Glutamatergic neuron (in vitro differentiated cells): ENCODE results near the gene EMSY. TPM values are rescaled to one million over a fixed set of nuclear protein-coding genes. Genes with fewer than 3 reads are reported as not detected.

ENCODE experiments used
- DNase-seq: peaks from one replicate; pipeline ENCODE4 v3.0.0; 2022
- H3K27ac Mint-ChIP-seq: one replicate; pipeline ENCODE4 v1.8.0; 2020; ENCODE audit warnings: mild to moderate bottlenecking, mixed read lengths, inconsistent platforms; ENCODE audit not compliant: unreplicated experiment
- H3K27me3 Mint-ChIP-seq: one replicate; pipeline ENCODE4 v1.8.0; 2020; ENCODE audit warnings: mild to moderate bottlenecking, moderate library complexity, mixed read lengths, inconsistent platforms; ENCODE audit not compliant: unreplicated experiment
- H3K36me3 Mint-ChIP-seq: one replicate; pipeline ENCODE4 v1.8.0; 2020; ENCODE audit warnings: mild to moderate bottlenecking, mixed read lengths, inconsistent platforms; ENCODE audit not compliant: unreplicated experiment
- H3K4me1 Mint-ChIP-seq: one replicate; pipeline ENCODE4 v1.8.0; 2020; ENCODE audit warnings: mild to moderate bottlenecking, low read depth, mixed read lengths, inconsistent platforms; ENCODE audit not compliant: unreplicated experiment
- H3K4me3 Mint-ChIP-seq: one replicate; pipeline ENCODE4 v1.8.0; 2020; ENCODE audit warnings: mild to moderate bottlenecking, mixed read lengths, inconsistent platforms; ENCODE audit not compliant: unreplicated experiment
- H3K9me3 Mint-ChIP-seq: one replicate; pipeline ENCODE4 v1.8.0; 2020; ENCODE audit warnings: mild to moderate bottlenecking, moderate library complexity, mixed read lengths, inconsistent platforms; ENCODE audit not compliant: unreplicated experiment
- CTCF ChIP-seq: fragments of 200-600 bp; sonication (generic); IDR thresholded peaks from one replicate; pipeline ENCODE4 v1.5.0; 2021; ENCODE audit not compliant: partially characterized antibody, unreplicated experiment
- total RNA-seq: library from RNA; stranded (reverse); fragmentation: NEBNext Ultra II Directional; extraction: Animal tissue kit (Norgen Biotek cat#: 25700); gene quantifications from one replicate; pipeline ENCODE4 v1.2.1, GENCODE V29; 2021; ENCODE audit not compliant: unreplicated experiment

Gene EMSY
- total RNA-seq, 1 donor from 2014 or later: 31.4 TPM

- TF ChIP-seq CTCF: no peak
- no peak overlapping the region for H3K27ac Mint-ChIP-seq
- H3K4me3 Mint-ChIP-seq: no peak overlapping the region
- no peaks in the 10 kb centered on the region for H3K36me3 Mint-ChIP-seq
- no peaks in the 10 kb centered on the region for H3K9me3 Mint-ChIP-seq
- H3K27me3 Mint-ChIP-seq: no peaks in the 10 kb centered on the region
- no peaks in the 10 kb centered on the region for H3K4me1 Mint-ChIP-seq
- DNase-seq: no peak
Measured at GRCh38 chr11:76524461-76524860, 79.6 kb downstream of the EMSY start.

GRCh38 chr11:76524919-76525318 is 80.1 kb downstream of the EMSY start:
- Mint-ChIP-seq H3K4me1 (no peaks in the 10 kb centered on the region), H3K4me3 (no peak overlapping the region), H3K9me3 (no peaks in the 10 kb centered on the region), H3K36me3 (no peaks in the 10 kb centered on the region), H3K27me3 (no peaks in the 10 kb centered on the region), H3K27ac (no peak overlapping the region)
- TF ChIP-seq CTCF: no peak
- no peak for DNase-seq

GRCh38 chr11:76526878-76527277 is 82.1 kb downstream of the EMSY start:
- Mint-ChIP-seq H3K27me3 (no peaks in the 10 kb centered on the region), H3K27ac (no peak overlapping the region), H3K4me1 (no peaks in the 10 kb centered on the region), H3K4me3 (no peak overlapping the region), H3K9me3 (no peaks in the 10 kb centered on the region), H3K36me3 (no peaks in the 10 kb centered on the region)
- DNase-seq: no peak
- no peak for TF ChIP-seq CTCF

GRCh38 chr11:76542436-76542835 is 97.6 kb downstream of the EMSY start:
- Mint-ChIP-seq H3K36me3 (no peaks in the 10 kb centered on the region), H3K27ac (no peak overlapping the region), H3K4me3 (no peak overlapping the region), H3K4me1 (no peaks in the 10 kb centered on the region), H3K9me3 (peaks cover 2% of the 10 kb centered on the region), H3K27me3 (no peaks in the 10 kb centered on the region)
- no peak for TF ChIP-seq CTCF
- DNase-seq: no peak

DNA sequence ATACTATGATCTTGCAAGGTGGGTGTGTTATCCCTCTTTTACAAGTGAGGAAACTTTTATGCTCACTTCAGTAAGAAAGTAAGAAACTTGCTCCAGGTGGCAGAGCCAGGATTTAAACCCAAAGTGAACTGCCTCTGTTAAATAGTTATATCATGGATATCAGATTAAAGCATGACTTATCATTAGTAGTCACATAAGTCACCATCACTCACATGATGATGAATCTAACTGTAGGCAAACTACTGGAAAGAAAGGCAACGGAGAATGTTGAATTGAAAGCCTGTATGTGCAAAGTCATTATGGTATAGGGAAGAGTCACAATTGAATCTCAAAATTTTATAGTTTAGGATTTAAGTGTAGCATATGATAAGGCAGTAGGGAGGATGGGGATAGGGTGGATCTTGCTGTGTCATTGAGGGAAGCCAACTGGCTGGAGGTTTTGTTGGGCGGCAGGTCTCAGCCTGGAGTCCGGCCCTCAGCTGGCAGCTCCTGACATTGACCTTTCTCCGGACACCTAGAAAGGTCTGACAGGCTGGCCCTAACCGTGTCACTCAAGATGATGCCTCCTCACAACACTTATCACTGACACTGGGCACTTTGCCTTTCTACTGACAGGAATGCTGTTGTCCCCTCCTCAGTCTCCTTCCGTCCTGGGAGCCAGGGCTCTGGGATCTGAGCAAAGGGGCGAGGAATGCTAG is 98.3 kb downstream of the EMSY start:
- DNase-seq: no peak
- Mint-ChIP-seq H3K27ac (no peak overlapping the region), H3K4me1 (no peaks in the 10 kb centered on the region), H3K27me3 (no peaks in the 10 kb centered on the region), H3K36me3 (no peaks in the 10 kb centered on the region), H3K4me3 (no peak overlapping the region), H3K9me3 (peaks cover 2% of the 10 kb centered on the region)
- TF ChIP-seq CTCF: no peak
